Hindlimb muscle (tissue), 1 donor: Measurements from ENCODE around the gene GRID1. TPM values are rescaled to one million over a fixed set of nuclear protein-coding genes. Genes with fewer than 3 reads are reported as not detected.

Experiments
- DNase-seq: peaks from one replicate; pipeline ENCODE4 v3.0.0-alpha.2; 2013
- polyA plus RNA-seq: library from polyadenylated mRNA; unstranded; fragments of 120-200 nt; gene quantifications from one replicate; pipeline ENCODE4 v1.2.1, GENCODE V29; 2013; ENCODE audit not compliant: insufficient read length

Gene GRID1
- polyA plus RNA-seq, 1 donor, result 3.0 TPM

DNA sequence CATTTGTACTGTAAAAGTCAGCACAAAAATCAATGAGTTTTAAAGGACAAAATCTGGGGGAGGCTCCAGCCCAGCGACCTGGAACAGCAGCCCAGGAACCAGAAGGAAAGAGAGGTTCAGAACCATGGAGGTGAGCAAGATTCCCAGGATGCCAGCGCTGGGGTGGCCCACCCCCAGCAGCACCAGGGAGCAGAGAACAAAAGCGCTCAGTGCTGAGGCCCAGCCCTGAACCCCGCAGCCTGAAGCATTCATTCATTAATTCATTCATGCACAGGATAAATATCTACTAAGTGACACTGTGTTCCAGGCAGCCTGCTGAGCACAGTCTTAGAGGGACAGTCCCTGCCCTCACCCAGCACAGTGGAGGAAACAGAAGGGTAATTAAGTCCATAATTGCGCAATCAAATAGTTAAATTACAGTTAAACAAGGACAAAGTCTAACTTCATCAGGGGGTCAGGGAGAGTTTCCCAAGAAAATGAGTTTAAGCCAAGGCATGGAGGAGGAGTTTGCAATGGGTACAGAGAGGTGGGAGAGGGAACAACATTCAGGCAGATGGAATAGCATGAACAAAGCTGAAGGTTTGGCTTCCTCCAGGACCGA lies 202.3 kb downstream of the GRID1 start:
- DNase-seq, result no peak

DNA sequence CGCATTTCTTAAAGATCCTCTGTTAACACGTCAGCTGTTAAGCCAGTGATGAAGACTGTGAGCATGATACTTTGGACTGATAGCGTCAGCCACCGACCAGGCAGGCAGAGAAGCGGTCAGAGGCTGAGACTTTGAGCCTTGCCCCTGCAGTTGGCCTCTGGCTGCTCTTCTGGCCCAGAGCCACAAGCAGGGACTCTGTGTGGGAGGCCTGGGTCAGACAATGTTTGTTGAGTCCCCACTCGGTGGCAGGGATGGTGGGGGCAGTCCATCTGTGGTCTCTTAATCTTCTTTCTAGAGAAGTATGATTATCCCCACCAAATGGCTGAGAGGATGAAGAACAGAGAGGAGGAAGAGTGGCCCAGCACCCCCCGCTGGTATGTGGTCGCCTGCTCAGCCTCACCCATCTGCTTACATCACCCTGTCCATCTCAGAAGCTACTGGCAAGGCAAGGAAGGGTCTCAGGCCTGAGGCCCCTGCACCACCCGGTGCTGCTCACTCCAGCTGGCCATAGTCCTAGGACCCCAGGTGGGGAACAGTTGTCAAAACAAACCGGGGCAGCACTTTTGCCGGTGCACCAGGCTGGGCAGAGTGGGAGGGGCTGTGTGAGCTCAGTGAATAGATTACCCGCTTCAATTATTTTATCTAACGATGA lies 202.9 kb downstream of the GRID1 start:
- no peak for DNase-seq

DNA sequence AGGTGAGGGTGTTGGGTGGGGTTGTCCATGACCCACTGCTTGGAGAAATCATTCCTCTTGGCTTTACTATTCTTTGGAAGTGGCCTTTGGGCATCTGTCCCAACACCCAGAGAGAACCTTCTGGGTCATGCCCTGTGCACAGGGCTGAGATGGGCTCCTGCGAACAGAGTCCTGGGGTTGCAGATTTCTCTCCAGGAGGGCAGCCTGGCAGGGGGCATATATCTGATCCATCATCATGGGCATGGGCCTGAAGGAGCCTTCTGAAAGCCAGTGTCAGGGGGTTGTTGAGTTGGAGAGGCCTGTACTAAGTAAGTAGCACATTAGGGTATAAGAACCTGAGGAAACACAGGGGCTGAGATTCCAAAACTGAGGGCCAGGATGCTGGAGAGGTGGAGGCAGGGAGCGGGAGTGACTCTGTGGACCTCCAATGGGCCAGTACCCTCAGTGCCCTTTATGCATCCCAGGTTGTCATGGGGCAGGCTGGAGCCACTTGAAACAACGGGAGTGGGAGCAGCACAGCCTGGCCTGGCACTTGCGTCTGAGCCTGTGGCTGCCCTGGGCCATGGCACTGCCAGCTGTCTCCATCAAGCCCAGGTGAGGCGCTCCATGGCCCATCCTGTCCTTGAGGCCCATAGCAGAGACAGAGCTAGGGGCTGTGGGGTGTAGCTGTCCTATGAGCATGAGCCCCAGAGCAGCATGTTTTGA lies 203.7 kb downstream of the GRID1 start:
- no peak for DNase-seq

DNA sequence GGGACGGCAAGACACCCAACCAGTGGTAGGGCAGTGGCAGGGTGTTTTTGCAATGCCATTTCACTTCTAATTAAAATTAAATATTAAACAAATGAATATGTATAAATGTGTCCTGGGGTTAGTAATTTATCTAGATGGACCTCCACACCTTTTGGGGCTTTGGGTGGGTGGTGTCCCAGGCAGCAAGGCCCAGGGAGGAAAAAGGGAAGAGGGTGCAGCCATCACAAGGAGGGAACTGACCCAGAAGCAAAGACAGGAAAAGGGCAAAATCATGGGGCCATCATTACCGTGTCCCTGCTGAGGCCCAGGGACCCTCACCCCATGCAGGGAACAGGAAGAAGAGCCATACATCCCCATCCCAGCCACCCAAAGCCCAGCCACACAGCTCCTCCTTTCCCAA lies 204.6 kb downstream of the GRID1 start:
- no peak for DNase-seq

DNA sequence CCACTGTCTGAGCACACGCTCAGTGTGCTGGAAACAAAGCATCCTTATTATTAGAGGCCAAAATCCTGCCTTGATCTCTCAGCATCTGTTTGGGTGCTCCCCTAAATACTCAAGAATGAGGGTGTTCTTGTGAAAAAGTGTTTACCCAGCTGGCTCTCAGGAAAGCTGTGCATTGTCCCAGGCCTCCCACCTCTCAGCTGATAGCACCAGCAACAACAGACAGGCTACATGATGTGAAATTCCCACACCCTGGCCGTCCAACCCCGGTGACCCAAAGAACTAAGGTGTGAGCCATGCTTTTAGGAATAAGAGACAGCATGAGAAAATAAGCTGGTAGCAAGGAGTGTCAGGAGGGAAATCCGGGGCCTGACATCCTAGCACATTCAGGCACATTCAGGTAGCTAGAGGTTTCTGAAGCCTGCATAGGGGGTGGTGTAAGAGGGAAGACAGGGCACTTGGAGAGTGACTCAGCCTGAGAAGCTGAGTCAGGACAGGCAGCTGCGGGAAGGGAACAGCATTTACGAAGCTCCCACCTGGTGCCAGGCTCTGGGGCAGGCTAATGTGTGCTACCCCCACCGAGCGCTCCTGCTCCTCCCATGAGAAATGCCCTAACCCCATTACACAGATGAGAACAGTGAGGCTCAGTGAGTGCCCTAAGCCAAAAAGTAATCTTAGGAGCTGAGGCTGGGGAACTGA lies 205.6 kb downstream of the GRID1 start:
- DNase-seq, result no peak

DNA sequence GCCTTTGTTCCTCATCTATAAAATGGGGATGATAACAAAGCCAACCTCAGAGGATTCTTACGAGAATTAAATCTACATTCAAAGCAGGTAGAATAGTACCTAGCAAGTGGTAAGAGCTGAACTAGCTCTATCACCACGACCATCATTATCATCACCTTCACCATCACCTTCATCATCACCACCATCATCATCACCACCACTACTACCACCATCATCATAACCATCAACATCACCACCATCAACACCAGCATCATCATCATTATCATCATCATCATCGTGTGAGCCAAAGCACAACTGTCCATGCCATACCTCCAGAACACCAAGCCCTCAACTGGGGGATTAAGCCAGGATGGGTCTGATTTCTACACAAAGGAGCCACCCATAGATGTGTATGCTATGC lies 206.8 kb downstream of the GRID1 start:
- DNase-seq, result no peak

DNA sequence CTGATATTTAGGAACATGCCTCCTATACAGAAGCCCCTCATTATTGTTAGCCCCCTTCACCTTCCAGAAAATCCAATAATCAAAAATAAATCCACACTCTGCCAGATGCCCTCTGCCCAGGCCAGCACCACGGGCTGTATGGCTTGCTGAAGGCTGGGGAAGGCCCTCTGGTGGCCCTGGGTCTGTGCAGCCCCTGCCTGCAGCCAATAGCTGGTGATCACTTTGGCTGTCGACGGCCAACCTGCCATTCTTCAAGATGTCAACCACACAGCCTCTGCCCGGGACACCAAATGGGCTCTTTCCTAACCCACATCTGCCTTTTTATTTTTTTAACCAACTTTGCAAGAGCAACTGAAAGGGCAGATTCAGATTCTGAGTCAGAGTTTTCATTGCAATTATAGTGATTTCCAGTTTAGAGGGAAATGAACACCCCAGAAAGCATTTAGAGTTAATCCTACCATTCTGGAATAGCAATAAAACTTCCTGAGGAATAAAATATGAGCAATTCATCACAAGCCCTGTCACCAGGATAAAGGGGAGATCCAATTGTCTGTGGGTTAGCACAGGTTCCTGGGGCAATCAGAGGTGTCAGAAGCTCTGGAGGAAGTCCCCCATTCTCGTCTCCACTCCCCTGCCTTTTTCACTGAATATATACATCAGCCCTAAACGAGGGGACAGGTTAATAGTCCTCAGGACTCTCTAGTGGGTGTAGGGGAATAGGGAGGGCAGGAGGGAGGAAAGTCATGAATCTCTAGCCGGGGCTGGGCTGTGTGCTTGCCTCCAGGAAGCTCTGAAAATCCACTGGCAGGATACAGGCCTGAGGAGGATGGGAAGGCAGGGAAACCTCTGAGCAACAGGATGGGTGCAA lies 211.3 kb downstream of the GRID1 start:
- no peak for DNase-seq

DNA sequence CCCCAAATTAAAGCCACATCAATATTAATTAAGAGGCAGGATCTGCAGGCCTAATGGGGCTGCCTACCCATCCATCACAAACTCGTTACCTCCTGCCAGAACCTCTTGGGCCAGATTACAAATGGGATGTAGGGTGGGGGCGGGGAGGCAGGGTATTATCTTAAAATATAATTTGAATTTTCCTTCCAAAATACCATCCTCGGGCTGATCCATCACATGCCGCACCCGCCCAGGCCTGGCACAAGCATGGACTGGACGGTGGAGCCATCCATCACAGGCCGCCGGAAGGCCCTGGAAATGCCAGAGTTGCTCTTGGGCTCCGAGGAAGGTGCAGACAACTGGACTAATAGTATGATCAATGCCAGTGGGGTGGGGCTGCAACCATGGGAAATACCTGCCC lies 212.8 kb downstream of the GRID1 start:
- DNase-seq, result no peak

DNA sequence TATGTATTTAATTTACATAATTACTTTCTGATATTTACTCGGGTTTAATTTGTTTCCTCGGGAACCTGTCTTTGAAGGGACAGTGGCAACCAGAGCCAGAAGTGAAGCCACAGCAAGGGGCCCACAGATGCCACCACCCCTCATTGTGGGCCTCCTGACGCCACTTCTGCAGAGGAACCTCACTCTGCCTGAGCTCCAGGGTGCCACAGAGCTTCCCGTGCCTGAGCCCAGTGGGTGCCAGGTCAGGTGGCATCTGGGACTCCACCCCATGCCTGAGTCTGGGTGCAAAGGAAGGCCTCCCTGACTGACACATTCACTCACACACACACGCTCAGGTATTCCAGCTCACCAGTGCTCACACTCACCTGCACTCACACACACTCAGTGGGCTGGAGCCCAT lies 213.7 kb downstream of the GRID1 start:
- DNase-seq, result no peak

DNA sequence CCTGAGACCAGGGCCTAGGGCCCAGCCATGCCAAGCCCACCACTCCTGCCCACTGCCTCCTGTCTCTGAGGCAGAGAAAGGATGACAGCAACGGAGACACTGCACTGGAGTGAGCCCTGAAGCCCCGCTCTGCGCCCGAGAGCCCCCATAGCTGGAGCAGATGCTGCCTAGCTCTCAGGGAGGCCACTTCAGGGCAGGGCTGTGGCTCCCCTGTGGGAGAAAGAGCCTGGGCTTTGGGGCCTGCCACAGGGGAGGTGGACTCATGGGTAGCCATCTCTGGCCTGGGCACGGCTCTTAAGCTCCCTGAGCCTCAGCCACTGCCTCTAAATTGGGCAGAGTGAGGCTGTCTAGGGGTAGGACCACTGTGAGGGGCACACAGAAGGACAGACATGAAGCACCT lies 214.2 kb downstream of the GRID1 start:
- no peak for DNase-seq

DNA sequence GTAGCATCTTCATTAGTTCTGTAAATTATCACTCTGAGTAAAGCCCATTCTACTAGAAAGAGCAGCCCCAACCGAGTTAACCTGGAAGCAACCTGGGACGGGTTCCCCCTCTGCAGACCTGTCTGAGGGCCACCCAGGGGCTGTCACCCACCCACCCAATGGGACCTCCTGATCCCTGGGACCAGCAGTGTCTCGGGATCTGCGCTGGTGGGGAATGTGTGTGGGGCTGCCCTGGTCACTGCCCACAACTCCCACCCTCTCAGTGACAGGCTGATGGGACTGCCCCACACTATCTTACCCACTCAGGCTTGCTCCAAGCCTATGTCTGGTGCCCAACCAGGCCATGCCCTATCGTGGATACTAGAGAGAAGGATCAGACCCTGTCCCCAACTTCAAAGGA lies 215.0 kb downstream of the GRID1 start:
- DNase-seq, result no peak

DNA sequence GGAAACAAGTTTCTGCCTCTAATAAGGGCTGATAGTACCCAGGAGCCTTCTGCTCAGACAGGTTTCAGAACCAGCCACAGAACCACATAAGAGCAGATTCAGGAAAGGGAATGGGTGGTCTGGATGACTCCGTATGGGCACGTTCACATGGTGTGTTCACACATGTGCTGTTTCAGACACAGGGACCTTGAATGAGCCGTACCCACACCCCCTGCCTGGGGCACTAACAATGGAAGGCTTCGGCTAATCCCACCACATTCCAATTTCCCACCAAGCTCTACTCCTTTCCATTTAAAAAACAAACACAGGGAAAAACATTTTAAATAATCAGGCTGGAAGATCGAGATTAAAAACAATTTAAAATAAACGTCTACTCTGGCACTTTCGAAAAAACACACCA lies 217.3 kb downstream of the GRID1 start:
- DNase-seq, result no peak

DNA sequence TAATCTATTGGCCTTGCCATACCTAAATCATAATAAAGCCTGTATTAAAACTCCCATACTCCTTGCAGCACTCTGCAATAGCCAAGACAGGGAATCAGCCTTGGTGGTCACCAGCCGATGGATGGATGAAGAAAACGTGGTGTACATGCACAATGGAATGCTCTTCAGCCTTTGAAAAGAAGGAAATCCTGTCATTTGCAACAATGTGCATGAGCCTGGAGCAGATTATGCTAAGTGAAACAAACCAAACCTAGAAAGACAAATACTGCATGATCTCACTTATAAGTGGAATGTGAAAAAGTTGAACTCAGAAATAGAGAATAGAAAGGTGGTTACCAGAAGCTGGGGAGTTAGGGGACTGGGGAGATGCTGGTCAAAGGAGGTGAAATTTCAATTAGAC lies 218.5 kb downstream of the GRID1 start:
- DNase-seq, result no peak

DNA sequence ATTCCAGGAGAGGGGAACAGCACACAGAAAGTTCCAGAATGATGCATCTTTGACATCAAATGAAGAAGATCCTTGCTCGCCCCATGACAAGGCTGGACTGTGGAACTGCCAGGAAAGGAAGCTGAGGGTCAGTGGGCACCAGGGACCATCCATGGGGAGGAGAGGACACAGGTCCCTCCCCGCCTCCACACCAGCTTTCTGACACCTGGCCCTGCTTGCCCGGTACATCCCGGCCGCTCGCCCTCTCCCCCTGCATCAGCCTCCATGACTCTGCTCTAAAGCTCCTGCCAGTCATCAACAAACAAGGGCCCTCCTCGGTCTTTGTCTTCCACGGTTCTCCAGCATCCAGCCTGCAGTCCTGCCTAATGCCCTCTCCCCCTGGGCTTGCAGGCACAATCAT lies 222.3 kb downstream of the GRID1 start:
- DNase-seq, result no peak

DNA sequence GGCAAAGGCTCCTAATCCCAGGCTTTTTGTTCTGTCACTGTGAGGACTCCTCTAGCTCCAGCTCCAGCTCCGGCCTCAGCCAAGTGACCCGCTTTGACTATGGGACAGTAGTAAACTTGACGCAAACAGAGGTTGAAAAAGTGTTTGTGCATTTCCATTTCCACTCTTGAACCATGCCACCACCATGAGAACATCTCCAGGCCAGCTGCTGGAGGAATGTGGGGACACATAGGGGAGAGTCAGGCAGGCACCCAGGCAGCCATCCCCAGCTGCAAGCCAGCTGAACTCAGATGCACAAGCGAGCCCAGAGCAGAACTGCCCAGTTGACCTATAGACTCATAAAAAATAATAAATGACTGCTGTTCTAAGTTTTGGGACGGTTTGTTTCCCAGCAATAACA lies 224.7 kb downstream of the GRID1 start:
- DNase-seq, result no peak

DNA sequence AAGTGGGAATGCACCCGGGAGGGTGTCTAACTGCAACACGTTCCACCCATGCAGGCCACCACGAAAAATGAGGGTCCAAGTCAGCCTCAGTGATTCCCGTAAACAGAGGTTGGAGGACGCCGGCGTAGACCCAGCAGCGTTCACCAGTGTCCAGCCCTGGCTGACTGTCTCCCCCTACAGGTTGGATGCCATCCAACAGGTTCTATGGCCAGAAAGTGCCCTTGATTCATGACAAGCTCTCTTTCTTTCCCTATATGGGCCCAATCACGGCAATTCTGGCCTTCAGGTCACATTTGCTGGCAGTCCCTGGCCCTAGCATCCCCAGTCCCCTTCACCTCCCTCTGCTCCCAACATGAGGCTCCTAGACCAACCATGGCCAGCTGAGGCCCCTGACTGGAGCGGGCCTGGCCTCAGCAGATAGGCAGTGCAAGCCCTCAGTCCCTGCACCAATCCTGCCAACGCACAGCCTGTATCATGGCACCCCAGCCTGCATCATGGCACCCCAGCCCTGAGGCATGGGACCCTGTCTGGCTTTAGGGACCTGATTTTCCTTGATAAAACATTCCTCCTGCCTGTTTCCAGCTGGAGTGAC lies 227.4 kb downstream of the GRID1 start:
- DNase-seq, result no peak

DNA sequence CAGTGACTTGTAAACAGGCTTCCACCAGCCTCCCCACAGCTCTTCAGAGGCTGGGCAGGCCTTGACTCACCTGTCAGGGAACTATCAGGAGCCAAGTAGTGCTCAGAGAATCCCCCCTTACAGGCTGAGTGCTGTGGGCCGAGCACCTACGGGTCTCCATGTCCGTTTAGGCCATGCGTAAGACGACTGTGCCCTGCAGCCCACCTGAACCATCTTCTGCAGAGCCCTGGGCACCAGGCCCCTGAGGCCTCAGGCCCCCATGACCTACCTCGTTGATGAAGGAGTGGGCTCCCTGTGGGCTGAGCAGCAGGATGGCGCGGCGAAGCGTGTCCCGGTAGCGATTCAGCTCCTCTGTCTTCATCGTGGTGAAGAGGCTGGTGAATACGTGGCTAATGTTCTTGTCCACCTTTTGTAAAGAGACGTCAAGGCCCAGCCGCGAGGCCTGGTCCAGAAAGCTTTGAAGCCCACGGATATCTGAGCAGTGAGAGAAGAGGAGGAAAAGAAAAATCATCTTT lies 228.0 kb downstream of the GRID1 start:
- DNase-seq, result no peak

DNA sequence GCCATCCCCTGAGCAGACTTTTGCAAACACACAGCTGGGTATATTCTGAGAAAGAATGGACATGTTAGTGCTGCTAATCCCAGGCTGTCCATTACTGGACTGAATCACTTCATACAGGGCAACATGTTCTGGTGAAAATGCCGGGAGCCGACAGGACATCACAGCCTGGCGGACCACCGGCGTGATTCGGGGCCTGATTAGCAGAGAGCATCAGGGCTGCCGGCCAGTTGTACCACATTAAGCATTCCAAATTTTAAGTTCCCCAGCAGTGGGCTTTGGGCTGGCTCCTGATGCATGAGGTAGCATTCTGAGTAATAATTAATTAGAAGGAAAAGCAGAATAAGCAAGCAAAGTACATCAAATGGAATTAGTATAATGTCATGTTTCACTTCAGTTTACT lies 229.0 kb downstream of the GRID1 start:
- no peak for DNase-seq

DNA sequence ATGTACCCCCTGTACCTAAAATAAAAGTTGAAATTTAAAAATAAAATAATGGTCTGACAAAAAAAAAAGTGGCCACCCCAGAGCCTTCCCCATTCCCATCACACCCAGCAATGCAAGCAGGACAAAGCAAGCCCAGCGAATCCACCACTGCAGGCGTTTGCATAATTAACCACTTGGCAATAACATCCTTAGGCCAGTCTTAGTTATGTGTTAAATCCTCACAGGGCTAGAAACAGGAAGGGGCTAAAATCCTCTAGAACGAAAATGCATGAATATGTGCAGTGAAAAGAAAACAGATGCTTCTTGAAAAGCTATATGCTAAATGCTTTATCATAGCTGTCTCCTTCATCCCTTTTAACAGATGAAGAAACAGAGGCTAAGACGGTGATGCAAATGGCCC lies 229.7 kb downstream of the GRID1 start:
- DNase-seq, result no peak

DNA sequence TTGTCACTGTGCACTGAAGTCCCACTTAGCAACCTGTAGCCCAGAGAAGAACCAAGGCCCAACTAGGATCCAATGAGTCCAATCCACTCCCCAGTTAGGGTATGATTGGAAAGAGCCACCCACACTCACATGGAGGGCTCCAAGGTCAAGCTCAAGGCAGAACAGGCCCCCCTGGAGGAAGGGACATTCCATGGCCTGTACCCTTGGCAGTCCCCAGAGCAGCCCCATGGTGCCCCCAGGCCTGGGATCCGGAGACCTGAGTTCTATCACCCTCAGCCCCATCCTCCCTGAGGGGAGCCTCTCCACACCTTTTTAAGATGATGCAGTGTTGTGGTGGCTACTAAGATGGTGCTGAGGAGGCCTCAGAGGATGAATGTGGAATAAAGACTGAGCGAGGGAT lies 231.4 kb downstream of the GRID1 start:
- no peak for DNase-seq

DNA sequence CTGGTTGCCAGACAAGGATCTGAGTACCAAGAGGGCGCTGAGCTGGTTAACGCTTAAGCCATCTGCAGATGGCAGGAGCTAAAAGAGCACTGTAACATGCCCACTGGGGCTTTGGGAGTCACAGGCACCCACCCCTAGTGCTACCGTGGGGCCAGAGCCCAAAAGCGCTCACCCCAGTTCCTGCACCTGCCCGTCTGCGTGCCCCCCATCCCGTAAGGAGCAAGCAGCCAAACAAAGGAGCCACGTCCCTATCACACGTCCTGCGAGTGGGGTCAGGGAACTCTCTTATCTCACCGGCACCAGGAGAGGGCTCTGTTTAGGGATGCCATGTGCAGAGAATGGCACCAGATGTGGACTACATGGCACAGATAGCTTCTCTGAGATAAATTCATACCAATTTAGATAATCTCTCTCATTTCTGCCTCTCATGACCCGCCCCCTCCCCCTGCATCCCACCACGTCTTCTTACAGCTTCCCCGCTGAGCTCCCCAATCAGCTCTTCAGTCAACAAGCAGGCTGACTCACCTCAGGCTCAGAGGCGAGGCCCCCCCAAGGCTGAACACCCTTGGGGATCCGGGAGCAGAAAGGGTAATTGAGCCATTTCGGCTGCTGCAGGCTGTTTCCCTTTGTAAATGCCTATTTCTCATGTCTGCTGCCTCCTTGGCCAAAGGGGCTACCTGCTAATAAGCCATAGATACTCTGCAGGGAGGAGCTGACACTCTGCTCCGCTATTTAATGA lies 235.7 kb downstream of the GRID1 start:
- DNase-seq, result no peak
